GM19351 (cell line): ENCODE data around the gene TP53INP2.
"Not testable (repeated sequence)": the region's sequence is repeated elsewhere in the genome, so short reads cannot be mapped to it uniquely, and the experiment has no call there.

Experiments
- ATAC-seq: cut with Tn5 transposase; IDR thresholded peaks from one replicate; pipeline ENCODE4 v1.9.1; 2021; ENCODE audit warnings: mild to moderate bottlenecking, moderate library complexity; ENCODE audit not compliant: unreplicated experiment

TP53INP2 gene

DNA sequence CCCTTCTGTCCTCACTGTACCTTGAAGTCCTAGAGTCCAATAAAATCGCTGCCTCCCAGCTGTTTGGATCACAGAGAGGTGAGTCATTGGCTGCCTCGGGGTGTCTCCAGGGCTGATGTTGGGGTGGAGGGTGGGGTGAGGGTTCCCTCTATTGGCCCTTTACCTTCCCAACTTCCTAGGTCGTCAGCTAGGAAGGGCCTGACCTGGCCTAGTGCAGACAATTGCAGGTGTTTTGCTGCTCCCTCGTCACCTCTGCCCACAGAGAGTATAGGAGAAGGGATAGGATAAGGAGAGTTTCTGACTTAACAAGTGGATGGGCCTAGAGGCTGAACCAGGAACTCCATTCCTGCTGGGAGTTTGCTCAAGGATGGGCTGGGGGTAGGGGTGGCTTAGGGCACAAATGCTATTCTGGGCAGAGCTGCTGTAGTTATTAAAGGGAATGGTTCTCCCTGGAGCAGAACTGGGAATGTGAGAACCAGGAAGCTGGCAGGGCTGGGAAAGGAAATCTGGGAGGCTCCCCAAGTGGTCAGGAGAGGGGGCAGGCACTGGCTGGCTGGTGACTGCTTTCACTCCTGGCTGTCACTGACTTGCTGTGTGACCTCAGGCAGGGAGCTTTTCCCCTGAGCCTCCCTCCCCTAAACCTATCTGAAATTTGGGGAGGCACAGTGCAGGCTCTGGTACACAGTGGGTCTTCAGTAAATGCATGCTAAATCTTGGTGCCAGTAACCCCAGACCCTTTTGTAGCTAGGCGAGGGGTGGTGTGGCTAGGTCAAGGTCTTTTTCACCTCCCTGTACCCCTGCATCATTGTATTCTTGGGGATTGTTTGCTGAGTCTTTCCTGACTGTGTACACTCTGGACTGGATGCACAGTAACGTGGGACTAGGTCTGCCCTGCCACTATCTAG is 1.5 kb downstream of the TP53INP2 start:
- no peak for ATAC-seq

DNA sequence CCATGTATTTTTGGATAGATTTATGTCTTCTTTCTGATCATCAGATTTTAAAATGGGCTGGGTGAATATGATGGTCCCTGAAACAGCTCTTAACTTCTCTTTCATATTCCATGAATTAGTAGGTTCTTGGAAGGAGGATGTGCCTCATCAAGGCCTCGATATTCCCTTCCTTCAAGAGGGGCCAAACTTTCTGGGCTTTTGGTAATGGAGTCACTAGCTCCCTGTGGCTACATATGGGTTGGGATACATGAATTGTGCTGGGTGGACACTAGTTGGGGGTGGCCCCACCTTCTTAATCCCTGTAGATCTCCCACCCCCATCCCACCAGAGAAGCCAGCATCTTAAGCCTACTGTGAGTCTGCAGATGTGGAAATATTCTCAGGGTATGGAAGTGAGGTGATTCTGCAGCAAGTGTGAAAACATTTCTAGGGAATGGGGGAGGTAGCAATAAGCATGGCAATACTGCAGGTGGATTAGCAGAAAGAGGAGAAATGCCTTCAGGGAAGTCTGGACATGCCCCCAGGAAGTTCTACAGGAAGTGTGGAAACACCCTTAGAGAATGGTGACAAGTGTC is 2.2 kb downstream of the TP53INP2 start:
- no peak for ATAC-seq

DNA sequence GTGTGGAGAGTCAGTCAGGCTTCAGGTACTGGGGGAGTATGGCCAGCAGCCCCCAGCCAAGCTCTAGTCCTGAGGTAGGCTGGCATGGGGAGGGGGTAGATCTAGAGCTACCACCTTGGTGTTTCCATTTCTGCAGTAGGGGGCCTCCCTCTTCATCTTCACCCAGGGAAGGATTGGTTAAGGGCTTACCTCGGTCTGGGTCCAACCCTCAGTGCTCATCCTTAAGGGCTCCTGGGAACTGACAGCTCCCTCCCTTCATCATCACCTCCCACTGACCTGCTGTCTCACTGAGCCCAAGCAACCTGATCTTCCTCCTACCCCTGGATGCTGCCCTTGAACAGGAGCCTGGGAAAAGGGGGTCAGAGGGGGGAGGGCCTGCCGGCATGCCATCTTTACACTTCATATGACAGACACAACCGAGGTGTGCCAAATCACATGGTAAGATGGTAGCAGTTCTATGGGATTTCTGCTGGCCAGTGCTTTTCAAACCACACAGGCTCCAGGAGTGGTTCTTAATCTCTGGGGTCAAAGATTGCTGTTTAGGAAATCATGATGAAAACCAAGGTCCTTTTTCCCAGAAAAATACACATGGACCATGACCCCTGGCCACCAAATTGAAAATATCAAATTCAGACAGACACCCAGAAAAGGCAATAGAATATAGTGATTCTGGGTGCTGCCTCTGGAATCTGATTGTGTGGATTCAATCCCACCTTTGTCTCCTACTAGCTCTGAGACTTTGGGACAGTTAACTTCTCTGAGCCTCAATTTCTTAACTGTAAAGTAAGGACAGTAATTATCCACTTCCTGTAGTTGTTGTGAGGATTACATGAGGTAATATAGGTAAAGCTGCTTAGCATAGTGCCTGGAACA is 3.0 kb downstream of the TP53INP2 start:
- no peak for ATAC-seq

DNA sequence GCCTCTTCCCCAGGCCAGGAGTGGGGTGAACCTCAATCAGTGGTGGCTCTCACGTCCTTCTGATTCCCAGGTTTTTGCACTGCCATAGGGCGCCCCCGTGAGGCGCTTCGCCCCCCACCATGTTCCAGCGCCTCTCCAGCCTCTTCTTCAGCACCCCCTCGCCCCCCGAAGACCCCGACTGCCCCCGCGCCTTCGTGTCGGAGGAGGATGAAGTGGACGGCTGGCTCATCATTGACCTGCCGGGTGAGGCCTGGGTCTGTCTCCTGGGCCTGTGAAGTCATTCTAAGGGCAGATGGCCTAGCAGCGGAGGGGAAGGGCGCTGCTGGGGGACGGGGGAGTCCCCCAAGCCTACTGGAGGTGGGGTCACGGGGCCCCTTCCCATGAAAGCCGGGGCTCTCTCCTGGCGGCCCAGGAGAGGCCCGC is 4.5 kb downstream of the TP53INP2 start:
- peak; percentile 14 for ATAC-seq

DNA sequence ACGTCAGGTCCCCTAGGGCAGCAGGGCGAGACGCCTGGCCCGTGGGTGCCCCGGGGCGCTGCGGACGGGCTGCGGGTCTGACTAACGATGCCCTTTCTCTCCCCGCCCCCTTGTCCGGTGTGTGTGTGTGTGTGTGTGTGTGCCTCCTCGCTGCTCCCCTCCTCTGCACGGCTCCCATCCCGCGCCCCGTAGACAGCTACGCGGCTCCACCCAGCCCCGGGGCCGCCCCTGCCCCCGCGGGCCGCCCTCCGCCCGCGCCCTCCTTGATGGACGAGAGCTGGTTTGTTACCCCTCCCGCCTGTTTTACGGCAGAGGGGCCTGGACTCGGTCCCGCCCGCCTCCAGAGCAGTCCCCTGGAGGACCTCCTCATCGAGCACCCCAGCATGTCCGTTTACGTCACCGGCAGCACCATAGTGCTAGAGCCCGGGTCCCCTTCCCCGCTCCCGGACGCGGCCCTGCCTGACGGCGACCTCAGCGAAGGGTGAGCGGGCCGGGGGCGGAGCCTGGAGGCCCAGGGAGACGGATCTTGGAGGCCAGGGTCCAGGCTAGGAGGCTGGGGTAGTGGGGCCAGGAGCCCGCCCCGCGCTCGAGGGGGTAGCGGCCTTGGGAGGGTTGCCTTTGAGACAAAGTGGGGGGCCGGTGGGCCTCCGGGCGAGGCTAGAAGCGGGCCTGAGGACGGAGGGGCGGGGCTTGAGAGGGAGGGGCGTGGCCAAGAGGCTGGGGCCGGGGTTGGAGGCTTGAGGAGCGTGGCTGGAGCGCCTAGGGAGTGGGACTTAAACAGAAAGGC is 5.1 kb downstream of the TP53INP2 start:
- ATAC-seq: peak; percentile 47

DNA sequence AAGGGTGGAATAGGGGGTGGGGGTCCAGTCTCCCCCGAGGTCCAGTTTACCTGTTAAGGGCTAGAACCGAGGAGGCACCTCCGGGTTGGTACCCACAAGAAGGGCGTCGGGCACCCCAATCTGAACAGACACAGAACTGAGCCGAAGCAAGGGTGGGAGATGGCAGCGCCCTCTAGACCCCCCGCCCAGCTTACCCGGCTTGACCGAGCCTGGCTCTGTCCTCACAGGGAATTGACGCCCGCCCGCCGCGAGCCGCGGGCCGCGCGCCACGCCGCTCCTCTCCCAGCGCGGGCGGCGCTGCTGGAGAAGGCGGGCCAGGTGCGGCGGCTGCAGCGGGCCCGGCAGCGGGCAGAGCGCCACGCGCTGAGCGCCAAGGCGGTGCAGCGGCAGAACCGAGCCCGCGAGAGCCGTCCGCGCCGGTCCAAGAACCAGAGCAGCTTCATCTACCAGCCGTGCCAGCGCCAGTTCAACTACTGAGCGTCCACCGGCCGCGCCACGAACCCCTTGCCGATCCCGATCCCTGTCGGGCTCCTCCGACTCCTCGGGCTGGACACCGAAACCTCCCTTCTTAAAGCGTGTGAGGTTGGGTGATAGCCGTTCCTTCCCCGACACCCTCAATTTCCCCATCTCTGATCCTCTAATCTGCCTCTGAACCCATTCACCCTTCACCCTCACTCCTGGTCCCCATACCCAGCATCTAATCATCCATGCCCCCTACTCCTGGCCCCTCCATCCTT is 5.9 kb downstream of the TP53INP2 start:
- peak; percentile 34 for ATAC-seq

DNA sequence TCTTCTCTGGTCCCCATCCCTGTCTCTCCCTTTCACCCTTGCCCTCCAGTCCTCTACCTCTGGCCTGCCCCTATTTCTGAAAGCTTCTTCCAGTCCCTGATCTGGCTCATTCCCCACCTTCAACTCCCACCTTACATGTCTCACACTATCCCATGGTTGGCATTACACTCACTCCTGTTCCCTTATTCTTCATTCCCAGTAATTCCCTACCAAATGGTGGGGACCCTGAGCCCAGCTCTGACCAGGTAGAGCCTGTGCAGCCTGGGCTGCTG is 6.4 kb downstream of the TP53INP2 start:
- ATAC-seq: no peak

DNA sequence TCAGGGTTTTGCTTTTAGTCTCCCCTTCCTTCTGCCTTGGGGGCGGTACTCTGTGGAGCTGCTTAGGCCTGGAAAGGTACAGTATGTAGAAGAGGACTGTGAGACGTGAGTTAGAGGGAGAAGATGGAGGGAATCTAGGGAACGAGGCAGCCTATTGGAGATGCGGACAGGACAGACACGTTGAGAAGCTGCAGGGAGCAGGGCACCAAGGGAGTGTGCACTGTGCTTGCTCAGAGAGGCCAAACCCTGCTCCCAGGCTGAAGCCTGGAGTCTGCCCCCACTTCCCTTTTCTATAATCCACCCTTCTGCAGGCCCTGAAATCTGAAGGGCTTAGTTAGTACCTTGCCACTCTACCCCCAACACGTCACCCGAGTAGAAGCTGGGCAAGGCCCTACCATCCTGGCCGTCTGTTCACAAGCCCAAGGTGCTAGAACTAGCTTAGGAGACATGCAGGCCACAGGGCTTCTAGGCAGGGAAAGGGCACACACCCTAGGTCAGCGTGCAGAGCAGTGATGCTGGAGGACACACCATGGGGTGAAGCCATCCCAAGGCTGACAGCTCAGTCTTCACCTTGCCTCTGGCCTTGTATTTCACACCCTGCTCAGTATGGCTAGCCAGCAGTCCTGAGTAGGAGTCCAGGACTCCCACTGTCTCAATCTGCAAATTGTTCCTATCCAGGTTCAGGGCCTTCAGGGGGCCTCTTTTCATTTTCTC is 6.9 kb downstream of the TP53INP2 start:
- no peak for ATAC-seq

GRCh38 chr20:34711813-34712430 is 7.8 kb downstream of the TP53INP2 start:
- no peak for ATAC-seq

GRCh38 chr20:34712525-34713192 is 8.5 kb downstream of the TP53INP2 start:
- ATAC-seq: no peak

DNA sequence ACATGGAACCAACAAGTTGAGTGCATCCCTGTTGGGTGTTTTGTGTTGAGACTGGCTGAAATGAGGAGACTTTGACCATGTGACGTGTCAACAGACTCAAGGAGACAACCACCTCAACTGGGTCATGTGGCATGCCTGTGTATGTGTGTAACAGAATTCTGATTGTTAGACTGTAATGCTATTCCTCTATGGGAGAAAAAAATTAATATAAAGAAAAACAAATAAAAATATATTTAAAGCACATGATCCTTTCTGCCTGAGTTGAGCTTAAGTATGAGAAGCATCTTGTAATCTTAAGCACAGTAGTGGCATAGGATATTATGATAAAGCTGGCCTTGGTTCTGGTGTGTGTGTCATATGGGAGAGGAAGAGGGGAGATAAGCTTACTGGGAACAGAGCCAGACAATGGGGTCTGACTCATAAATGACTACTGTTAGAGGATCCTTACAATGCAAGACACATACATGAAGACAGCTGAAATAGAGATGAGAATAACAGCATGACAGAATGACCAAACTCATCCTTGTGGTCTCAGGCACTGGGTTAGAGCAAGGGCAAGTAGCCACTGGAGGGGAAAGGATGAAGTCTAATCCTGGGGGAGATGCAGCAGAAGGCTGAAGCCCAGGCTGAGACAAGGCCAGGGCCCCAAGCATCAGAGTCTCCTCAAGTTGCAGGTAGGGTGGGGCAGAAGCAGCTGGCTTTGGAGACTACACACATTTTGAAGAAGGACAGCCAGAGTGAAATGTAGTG is 9.2 kb downstream of the TP53INP2 start:
- no peak for ATAC-seq

GRCh38 chr20:34713944-34714515 is 9.9 kb downstream of the TP53INP2 start:
- ATAC-seq: not testable (repeated sequence)

- no peak for ATAC-seq
Measured at GRCh38 chr20:34715384-34715783, 11.2 kb downstream of the TP53INP2 start.

DNA sequence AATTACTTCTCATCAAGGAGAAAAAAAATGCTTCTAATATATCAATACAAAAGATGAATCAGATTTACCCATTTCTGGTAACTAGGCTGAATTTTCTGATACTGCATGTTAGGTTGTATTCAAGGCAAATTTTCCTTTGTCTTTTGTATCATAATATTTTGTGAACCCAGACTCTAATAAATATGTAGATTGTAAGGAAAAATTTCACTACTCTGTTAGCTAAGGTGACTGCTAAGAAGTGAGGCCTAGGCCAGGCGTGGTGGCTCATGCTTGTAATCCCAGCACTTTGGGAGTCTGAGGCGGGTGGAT is 12.7 kb downstream of the TP53INP2 start:
- ATAC-seq: no peak

GRCh38 chr20:34717230-34718095 is 13.3 kb downstream of the TP53INP2 start:
- ATAC-seq: no peak

- peak; percentile 86 for ATAC-seq
Measured at GRCh38 chr20:34719242-34720017, 15.3 kb downstream of the TP53INP2 start.
